ENCODE measurements around the gene SKAP1. TPM values are rescaled to one million over a fixed set of nuclear protein-coding genes. Genes with fewer than 3 reads are reported as not detected.

Gene SKAP1
- polyA plus RNA-seq, 12 donors: 0.31 to 0.98 (median 0.48) TPM; not detected in 3

DNA sequence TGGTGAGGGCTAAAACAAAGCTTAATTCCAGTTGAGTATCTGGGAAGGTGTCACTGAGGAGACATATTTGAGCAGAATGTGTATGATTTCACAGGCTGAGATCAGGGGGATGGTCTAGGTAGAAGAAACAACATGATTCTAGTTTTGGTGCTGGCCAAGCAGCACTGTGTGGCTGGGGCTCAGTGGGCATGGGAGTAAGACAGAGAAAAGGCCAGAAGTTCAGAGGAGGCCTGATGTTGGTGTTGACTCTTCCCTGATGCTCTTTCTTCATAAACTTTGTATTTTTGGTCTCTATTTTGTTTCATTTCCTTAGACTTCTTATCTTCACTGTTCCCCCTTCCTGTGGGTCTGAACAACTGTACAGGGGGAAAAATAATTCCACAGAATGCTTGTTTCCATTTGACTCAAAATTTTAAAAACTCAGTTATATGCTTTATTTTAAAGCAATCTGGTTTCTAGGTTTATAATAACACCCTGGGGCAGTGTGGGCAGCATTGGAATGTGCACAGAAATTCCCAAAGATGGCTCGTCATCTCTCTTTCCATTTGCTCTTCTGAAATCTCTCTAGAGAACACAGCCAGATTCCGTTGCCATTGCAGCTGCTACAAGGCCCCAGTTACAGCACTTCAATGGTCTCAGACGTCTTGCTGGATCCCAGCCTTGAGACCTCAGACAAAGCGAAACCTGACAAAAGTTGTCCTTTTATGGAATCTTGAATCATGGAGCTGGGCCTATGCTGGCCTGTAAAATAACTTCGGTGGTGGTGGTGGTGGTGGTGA is 254.1 kb downstream of the SKAP1 start:
- DNase-seq: no peak

DNA sequence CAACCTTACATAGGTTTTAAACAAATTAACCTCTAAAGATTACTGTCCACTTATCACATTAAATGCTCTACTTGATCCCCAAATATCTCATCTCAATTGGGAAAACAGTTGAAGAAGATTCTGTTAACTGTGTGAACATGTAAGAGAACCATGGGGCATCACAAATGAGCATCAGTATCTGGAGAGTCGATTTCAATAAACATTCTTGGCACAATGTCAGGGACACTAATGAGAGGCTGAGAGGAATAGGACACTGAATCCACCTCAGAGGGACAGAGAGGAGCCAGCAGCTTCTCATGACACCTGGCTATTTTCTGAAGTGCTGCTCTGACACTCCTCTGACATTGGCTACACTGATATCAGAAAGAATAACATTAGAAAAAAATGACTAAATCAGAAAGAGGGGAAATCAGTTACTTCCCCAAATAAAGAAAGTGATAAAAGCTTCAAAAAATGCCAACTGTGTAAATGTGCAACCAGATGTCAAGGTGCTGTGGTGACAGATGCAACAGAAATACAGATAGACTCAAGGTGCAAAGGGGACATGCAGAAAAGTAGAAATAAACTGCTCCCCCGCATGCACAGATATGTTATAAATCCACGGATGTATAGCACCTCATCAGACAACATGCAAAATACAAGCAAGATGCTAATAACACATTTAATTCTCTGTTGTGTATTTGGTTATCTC is 255.0 kb downstream of the SKAP1 start:
- no peak for DNase-seq

- DNase-seq: no peak
Measured at GRCh38 chr17:48173191-48173984, 256.6 kb downstream of the SKAP1 start.

GRCh38 chr17:48169926-48170325 is 260.1 kb downstream of the SKAP1 start:
- DNase-seq: no peak

DNA sequence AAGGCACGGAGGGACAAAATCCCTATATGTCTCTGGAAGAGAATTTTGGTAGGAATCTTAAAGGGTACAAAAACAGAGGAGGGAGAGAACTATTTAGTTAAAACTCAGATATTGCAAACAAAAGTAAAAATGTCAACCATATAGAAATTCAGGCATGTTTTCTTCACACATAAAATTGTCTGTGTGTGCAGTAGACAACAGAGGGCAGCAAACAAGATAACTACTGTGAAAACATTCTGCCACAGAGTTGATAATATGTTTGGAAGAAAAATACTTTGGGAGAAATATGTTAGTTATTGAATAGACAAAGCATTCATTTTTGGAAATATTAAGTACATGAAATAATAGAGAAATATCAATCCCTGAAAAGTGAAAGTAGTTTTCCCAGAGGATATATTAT is 266.2 kb downstream of the SKAP1 start:
- DNase-seq: no peak

DNA sequence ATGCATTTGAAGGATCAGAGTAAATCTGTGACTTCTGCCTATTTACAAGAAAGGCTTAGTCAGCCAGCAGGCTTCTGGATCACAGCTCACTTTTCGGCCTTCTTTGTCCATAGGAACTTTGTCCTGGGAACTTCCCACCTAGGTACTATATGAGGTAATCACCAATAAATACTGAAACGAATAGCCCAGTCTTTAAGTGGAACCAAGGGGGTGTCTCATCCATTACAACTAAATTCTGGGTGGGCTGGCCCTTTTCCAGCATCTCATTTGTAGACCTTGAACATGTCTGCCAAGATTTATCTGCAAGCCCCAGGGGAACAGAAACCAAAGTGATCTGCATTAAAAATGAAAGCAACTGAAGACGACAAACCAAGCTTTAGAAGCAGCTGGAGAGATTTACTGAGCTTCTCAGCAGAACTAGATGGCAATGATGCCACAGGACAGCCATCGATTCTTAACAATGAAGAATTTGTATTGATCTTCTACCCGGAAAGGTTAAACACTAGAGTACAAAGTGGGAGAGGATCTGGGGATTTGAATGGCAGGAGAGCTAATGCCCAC is 267.0 kb downstream of the SKAP1 start:
- DNase-seq: no peak

GRCh38 chr17:48162306-48162934 is 267.6 kb downstream of the SKAP1 start:
- DNase-seq: no peak

DNA sequence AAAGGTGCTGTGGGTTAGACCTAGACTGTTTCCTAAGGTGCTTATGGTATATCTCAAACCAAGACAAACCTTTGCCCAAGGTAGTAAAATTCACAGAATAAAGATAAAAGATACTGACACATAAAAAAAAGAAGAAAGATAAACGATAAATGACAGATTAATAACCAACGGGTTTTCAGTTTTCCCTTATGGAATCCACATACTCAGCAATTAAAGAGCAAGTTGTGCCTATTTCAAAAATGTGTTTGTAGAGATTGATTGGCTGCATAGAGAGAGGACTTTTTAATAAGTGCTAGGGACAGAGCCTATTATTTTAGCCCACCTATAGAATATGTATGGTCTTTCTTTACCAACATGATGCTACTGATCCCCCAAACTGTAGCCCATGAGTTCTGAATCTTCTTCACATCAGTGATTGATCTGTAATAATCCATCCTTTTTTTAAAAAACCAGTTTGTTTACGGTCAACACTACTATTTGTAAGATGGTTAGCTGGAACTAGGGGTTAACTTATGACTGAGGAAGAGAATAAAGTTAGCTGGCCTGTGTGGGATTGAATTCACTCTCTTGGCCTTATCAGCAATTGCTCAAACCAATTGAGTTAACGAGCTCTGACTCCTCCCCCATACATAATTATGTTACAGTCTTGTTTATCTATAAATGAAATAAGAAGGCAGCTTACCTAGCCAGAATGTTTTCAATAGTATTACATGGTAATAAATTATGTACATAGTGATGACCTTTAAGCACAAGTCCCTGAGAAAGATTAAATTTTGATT is 268.7 kb downstream of the SKAP1 start:
- no peak for DNase-seq

DNA sequence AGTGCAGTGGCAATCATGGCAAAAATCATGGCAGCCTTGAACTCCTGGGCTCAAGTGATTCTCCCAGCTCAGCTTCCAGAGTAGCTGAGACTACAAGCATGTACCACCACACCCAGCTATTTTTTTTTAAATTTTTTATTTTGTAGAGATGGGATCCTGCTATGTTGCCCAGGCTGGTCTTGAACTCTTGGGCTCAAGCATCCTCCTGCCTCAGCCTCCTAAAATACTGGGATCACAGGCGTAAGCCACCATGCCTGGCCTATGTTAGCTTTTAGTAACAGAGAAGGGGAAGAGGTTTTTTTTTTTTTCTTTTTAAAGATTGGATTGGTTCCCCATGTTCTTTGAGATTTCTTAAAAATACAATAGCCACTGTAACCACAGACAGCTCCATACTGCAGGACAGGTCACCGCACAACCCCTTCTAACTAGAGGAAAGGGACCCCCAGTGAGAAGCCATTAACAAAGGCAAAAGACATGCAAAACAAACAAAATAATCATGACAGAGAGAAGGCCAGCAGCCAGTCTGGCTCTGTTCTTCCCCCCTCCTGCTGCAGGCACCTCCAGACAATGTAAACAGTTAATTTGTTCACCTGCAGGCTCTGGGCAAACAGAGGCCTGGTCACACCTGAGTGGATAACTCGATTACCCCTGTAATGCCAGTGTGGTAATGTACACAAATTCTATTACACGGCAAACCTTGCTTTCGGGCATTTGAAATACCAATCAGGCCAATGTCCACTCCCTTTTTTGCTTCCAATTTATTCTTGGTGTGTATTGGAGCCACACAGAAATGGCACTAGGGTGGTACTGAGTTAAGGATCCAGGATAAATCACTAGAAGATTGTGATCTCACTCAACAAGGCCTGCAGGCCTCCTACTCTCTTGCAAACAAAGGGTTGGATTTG is 269.6 kb downstream of the SKAP1 start:
- DNase-seq: no peak

DNA sequence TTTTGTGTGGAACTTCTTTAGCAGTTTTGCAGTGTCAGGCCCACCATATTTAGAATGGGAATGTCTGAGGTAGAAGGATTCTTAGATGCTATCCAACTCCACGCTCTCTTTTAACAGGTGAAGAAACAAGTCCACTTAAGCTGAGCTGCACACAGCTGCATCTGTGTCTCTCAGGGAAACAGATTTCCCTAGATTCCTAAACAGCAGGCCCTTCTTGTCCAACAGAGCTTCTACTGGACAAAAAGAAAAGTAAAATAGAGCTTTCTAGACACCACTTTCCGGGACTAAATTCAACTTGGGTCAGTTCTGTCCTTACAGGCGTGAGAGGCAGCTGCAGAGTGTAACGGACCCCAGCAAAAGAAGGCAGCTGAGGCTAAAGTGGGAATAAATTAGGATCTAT is 270.8 kb downstream of the SKAP1 start:
- DNase-seq: no peak

GRCh38 chr17:48155889-48156611 is 274.0 kb downstream of the SKAP1 start:
- no peak for DNase-seq

GRCh38 chr17:48153691-48154358 is 276.2 kb downstream of the SKAP1 start:
- DNase-seq: no peak

- no peak for DNase-seq
Measured at GRCh38 chr17:48152289-48152688, 277.7 kb downstream of the SKAP1 start.

DNA sequence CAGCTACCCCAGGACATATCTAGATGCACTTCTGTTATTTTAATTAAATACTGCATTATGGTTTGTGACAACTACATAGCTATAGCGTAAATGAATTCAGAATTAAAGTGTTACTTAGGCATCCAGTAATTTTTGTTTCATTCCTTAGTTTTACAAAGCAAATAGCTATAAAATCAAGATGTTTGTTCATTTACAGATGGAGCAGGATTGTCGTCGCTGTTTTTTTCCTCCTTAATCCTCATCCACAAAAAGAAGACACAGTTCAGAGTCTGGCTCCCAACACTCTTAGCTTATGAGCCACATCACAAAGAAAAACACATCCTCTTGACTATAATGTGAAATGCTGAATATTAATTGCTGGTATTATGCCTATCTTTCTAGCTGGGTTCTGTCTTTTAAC is 278.8 kb downstream of the SKAP1 start:
- DNase-seq: no peak

- no peak for DNase-seq
Measured at GRCh38 chr17:48150597-48151001, 279.4 kb downstream of the SKAP1 start.

- no peak for DNase-seq
Measured at GRCh38 chr17:48149787-48150463, 280.1 kb downstream of the SKAP1 start.

- no peak for DNase-seq
Measured at GRCh38 chr17:48148854-48149786, 280.9 kb downstream of the SKAP1 start.
